H1 (cell line): ENCODE data around the gene RAB3C.

Source experiments
- GABPA ChIP-seq: IDR thresholded peaks from 2 replicates; pipeline ENCODE4 v1.6.1; 2011; ENCODE audit warnings: mild to moderate bottlenecking, low read length, moderate library complexity, borderline replicate concordance; ENCODE audit not compliant: insufficient read depth
- POLR2A ChIP-seq, 2 experiments: IDR thresholded peaks; 1 replicate in 1 of 2; 2 replicates in 1 of 2; pipeline ENCODE4 v1.6.1; 2011; ENCODE audit warnings: low read depth in 2 of 2, low read length in 2 of 2, mild to moderate bottlenecking in 2 of 2; ENCODE audit errors: control extremely low read depth in 1 of 2
- TBP ChIP-seq: IDR thresholded peaks from 2 replicates; pipeline ENCODE4 v1.6.1; 2011; ENCODE audit warnings: low read depth, low read length, improper control_type of control experiment
- TF ChIP-seq, protein P1 (sequence below), 3 experiments: IDR thresholded peaks; 1 replicate in 2 of 3; 2 replicates in 1 of 3; pipeline versions ENCODE4 v1.5.1 to v1.6.1; 2011; ENCODE audit warnings: low read length in 3 of 3, mild to moderate bottlenecking in 3 of 3, inconsistent platforms in 2 of 3, low read depth in 1 of 3, moderate library complexity in 1 of 3; ENCODE audit not compliant: insufficient read depth in 1 of 3; ENCODE audit errors: control extremely low read depth in 1 of 3
- TF ChIP-seq, protein P2 (sequence below): IDR thresholded peaks from 2 replicates; pipeline ENCODE4 v1.6.1; 2012; ENCODE audit warnings: inconsistent platforms

DNA sequence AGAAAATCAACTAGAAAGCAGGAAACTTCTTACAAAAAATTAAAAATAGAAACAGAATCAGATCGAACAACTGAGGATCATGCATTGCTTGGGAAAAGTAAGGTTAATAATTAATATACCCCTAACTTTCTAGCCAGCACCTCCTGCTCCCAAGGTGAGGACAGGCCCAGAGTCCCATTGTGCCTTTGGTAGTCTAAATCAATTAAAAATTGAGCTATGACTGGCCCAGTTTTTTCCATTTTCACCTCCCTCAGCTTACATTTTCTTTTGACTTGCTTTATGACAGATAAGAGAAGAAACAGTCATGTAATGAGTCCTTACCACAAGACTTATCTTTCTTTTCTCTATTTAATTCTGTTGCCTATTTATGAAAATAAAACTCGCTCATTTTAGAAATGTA, 182.2 kb downstream of the RAB3C start:
- no peak for TF ChIP-seq TBP
- no peak for TF ChIP-seq POLR2A (IDR thresholded peaks at IDR 0.05; ENCODE audit: control extremely low read depth in 1 of 2, low read depth in 2 of 2, low read length in 2 of 2)
- TF ChIP-seq, protein P1, sequence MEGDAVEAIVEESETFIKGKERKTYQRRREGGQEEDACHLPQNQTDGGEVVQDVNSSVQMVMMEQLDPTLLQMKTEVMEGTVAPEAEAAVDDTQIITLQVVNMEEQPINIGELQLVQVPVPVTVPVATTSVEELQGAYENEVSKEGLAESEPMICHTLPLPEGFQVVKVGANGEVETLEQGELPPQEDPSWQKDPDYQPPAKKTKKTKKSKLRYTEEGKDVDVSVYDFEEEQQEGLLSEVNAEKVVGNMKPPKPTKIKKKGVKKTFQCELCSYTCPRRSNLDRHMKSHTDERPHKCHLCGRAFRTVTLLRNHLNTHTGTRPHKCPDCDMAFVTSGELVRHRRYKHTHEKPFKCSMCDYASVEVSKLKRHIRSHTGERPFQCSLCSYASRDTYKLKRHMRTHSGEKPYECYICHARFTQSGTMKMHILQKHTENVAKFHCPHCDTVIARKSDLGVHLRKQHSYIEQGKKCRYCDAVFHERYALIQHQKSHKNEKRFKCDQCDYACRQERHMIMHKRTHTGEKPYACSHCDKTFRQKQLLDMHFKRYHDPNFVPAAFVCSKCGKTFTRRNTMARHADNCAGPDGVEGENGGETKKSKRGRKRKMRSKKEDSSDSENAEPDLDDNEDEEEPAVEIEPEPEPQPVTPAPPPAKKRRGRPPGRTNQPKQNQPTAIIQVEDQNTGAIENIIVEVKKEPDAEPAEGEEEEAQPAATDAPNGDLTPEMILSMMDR (IDR thresholded peaks at IDR 0.05; ENCODE audit: control extremely low read depth in 1 of 3, insufficient read depth in 1 of 3, low read depth in 1 of 3, low read length in 3 of 3) = no peak
- TF ChIP-seq GABPA = no peak
- TF ChIP-seq, protein P2, sequence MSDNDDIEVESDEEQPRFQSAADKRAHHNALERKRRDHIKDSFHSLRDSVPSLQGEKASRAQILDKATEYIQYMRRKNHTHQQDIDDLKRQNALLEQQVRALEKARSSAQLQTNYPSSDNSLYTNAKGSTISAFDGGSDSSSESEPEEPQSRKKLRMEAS = no peak
